ENCODE data around the gene PXDN. TPM values are rescaled to one million over a fixed set of nuclear protein-coding genes. Genes with fewer than 3 reads are reported as not detected.
A peak's percentile ranks its signal among the peaks of the same experiment; 100 is the strongest.

The PXDN gene
- total RNA-seq, 1 experiment from 2014 or later = 146 TPM

- TF ChIP-seq ZNF532 (CRISPR knock-in tag; IDR thresholded peaks at IDR 0.05; ENCODE audit: borderline replicate concordance) (no peak), CREB1 (CRISPR knock-in tag; IDR thresholded peaks at IDR 0.05) (no peak), FOXJ3 (CRISPR knock-in tag; IDR thresholded peaks at IDR 0.05; ENCODE audit: borderline replicate concordance) (no peak), GABPB1 (CRISPR knock-in tag; IDR thresholded peaks at IDR 0.05) (no peak), ATF1 (CRISPR knock-in tag; IDR thresholded peaks at IDR 0.05) (no peak), E2F1 (CRISPR knock-in tag; IDR thresholded peaks at IDR 0.05) (no peak), ZNF425 (CRISPR knock-in tag; conservative IDR thresholded peaks at IDR 0.05) (no peak), FOXK1 (CRISPR knock-in tag; IDR thresholded peaks at IDR 0.05) (no peak), ZNF263 (CRISPR knock-in tag; IDR thresholded peaks at IDR 0.05; ENCODE audit: low read depth) (no peak)
These were observed 96.7 kb downstream of the PXDN start (continued) for GRCh38 chr2:1647417-1648240.

- CTCF ChIA-PET = interaction anchor here (0.7 to 1.7 kb wide), 5 partner anchors 20 to 124 kb away, joined by 3 to 6 read pairs (median 3); no protein-coding TSS in a partner anchor
- POLR2A ChIA-PET = no interaction called here
- Mint-ChIP-seq H3K4me1 (peaks cover 26% of the 10 kb centered on the region), H3K27ac (peak overlapping the region; percentile 48), H3K4me3 (no peak overlapping the region), H3K9me3 (no peaks in the 10 kb centered on the region), H3K27me3 (ENCODE audit: low read depth) (no peaks in the 10 kb centered on the region), H3K36me3 (peaks cover 69% of the 10 kb centered on the region)
- DNase-seq (ENCODE audit: low spot score) = no peak
- ATAC-seq = no peak
- TF ChIP-seq PREB (CRISPR knock-in tag; IDR thresholded peaks at IDR 0.05; ENCODE audit: borderline replicate concordance) = no peak
- no peak for TF ChIP-seq MYBL2 (CRISPR knock-in tag; IDR thresholded peaks at IDR 0.05)
These were observed 98.4 kb downstream of the PXDN start for GRCh38 chr2:1645761-1646476.

- POLR2A ChIA-PET = no interaction called here
- no peaks in the 10 kb centered on the region for H3K9me3 Mint-ChIP-seq
- DNase-seq (ENCODE audit: low spot score) (no peak), ATAC-seq (no peak)
- H3K4me3 Mint-ChIP-seq = no peak overlapping the region
- CTCF ChIA-PET = interaction anchor here (1.7 kb wide), 1 partner anchor 106 kb away, joined by 6 read pairs; no protein-coding TSS in a partner anchor
- peak overlapping the region; percentile 78; the same call in 1 of the 2 replicates for H3K27ac Mint-ChIP-seq
- peaks cover 56% of the 10 kb centered on the region for H3K36me3 Mint-ChIP-seq
- peaks cover 26% of the 10 kb centered on the region for H3K4me1 Mint-ChIP-seq
- no peaks in the 10 kb centered on the region for H3K27me3 Mint-ChIP-seq (ENCODE audit: low read depth)
- TF ChIP-seq ZNF317 (CRISPR knock-in tag; IDR thresholded peaks at IDR 0.05; ENCODE audit: borderline replicate concordance, low read depth) (no peak), RORB (CRISPR knock-in tag; IDR thresholded peaks at IDR 0.05) (no peak), ATF3 (CRISPR knock-in tag; conservative IDR thresholded peaks at IDR 0.05) (no peak), NFATC4 (CRISPR knock-in tag; IDR thresholded peaks at IDR 0.05) (no peak), ZNF232 (CRISPR knock-in tag; IDR thresholded peaks at IDR 0.05) (no peak), CREM (CRISPR knock-in tag; IDR thresholded peaks at IDR 0.05) (no peak), ZNF512 (CRISPR knock-in tag; IDR thresholded peaks at IDR 0.05; ENCODE audit: borderline replicate concordance) (no peak), ELF4 (CRISPR knock-in tag; IDR thresholded peaks at IDR 0.05; ENCODE audit: low read depth) (no peak), RELA (CRISPR knock-in tag; IDR thresholded peaks at IDR 0.05; ENCODE audit: borderline replicate concordance) (no peak)
These were observed 99.9 kb downstream of the PXDN start for GRCh38 chr2:1644427-1644826.
